PFSK-1 (cell line): ENCODE data around the gene METTL17.

Experiments
- FOXP2 ChIP-seq: optimal IDR thresholded peaks from 2 replicates; pipeline ENCODE3; 2011; ENCODE audit warnings: borderline replicate concordance, control low read depth, inconsistent platforms; ENCODE audit not compliant: insufficient read depth; ENCODE audit errors: extremely low read length, extremely low read depth
- POLR2AphosphoS5 ChIP-seq: IDR thresholded peaks from 2 replicates; pipeline ENCODE4 v1.6.1; 2012; ENCODE audit warnings: low read depth, mild to moderate bottlenecking, control low read depth, low read length, moderate library complexity
- SIN3A ChIP-seq: IDR thresholded peaks from 2 replicates; pipeline ENCODE4 v1.6.1; 2012; ENCODE audit warnings: mild to moderate bottlenecking, low read length, moderate library complexity, borderline replicate concordance; ENCODE audit not compliant: insufficient read depth
- TAF1 ChIP-seq: IDR thresholded peaks from 2 replicates; pipeline ENCODE4 v1.6.1; 2012; ENCODE audit warnings: low read length, control low read depth, borderline replicate concordance; ENCODE audit not compliant: insufficient read depth
- TF ChIP-seq, protein P1 (sequence below), 2 experiments: IDR thresholded peaks; 2 replicates each; pipeline versions ENCODE4 v1.6.1 to v1.8.0; 2011 to 2012; ENCODE audit warnings: low read depth in 2 of 2, low read length in 2 of 2, control low read depth in 1 of 2, inconsistent platforms in 1 of 2, mild to moderate bottlenecking in 1 of 2, moderate library complexity in 1 of 2; ENCODE audit not compliant: insufficient read depth in 1 of 2

The METTL17 gene

DNA sequence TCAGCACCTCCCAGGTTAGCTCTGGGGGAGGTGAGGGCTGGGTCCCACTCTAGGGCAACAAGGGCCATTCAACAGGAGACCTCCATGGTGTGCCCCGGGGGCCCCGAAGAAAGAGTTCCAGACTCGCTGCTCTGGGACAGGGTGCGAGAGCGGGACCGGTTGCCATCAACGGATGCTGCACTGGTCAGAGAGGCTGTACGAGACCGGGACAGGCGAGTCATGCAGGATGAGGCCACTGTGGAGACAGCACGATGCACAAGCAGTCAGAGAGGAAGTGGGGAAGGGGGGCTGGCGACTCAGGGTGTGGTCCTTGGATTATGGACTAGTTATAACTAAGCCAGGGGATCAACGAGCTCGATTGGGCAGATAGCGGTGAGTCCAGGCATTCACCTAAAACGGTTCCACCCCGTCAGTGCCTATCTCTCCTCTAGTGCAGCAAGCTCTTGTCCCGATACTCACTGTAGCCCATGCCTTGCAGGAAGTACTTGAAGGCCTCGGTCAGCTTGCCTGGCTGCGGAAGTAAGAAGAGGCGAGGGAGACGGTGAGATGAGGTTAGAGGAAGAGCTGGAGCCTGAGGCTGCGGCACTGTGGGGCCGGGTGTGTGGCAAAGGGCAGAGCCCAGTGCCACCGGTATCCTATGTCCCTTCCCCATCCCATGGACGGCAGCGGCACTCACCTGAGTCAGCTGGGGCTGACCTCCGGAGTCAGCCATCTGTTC, 27.9 kb downstream of the METTL17 start:
- no peak for TF ChIP-seq SIN3A
- no peak for TF ChIP-seq TAF1
- no peak for TF ChIP-seq POLR2AphosphoS5
- TF ChIP-seq FOXP2, result no peak
- TF ChIP-seq, protein P1, sequence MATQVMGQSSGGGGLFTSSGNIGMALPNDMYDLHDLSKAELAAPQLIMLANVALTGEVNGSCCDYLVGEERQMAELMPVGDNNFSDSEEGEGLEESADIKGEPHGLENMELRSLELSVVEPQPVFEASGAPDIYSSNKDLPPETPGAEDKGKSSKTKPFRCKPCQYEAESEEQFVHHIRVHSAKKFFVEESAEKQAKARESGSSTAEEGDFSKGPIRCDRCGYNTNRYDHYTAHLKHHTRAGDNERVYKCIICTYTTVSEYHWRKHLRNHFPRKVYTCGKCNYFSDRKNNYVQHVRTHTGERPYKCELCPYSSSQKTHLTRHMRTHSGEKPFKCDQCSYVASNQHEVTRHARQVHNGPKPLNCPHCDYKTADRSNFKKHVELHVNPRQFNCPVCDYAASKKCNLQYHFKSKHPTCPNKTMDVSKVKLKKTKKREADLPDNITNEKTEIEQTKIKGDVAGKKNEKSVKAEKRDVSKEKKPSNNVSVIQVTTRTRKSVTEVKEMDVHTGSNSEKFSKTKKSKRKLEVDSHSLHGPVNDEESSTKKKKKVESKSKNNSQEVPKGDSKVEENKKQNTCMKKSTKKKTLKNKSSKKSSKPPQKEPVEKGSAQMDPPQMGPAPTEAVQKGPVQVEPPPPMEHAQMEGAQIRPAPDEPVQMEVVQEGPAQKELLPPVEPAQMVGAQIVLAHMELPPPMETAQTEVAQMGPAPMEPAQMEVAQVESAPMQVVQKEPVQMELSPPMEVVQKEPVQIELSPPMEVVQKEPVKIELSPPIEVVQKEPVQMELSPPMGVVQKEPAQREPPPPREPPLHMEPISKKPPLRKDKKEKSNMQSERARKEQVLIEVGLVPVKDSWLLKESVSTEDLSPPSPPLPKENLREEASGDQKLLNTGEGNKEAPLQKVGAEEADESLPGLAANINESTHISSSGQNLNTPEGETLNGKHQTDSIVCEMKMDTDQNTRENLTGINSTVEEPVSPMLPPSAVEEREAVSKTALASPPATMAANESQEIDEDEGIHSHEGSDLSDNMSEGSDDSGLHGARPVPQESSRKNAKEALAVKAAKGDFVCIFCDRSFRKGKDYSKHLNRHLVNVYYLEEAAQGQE (IDR thresholded peaks at IDR 0.05; ENCODE audit: insufficient read depth in 1 of 2, low read depth in 2 of 2, low read length in 2 of 2), result no peak

GRCh38 chr14:21018286-21018685, 28.5 kb downstream of the METTL17 start:
- no peak for TF ChIP-seq SIN3A
- no peak for TF ChIP-seq TAF1
- TF ChIP-seq, protein P1 (IDR thresholded peaks at IDR 0.05; ENCODE audit: insufficient read depth in 1 of 2, low read depth in 2 of 2, low read length in 2 of 2), result no peak
- TF ChIP-seq FOXP2, result no peak
- TF ChIP-seq POLR2AphosphoS5, result no peak

DNA sequence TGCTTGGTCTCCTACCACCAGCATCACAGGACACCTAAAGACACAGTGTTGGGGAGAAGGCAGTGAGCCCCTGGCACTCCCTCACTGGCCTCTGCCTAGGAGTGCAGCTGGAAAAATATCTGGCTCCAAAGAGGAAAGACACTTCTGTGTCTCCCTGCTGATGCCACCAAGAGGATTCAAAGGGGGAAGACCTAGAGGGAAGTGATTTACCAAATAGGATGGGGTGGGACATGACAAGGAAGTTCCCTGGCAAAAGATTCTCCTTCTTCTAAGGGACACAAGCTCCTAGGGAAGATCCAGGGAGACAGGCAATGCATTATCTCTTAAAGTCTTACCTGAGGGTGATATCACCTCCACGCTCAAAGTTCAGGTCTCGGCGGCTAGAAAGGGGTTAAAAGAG, 29.0 kb downstream of the METTL17 start:
- TF ChIP-seq, protein P1 (IDR thresholded peaks at IDR 0.05; ENCODE audit: insufficient read depth in 1 of 2, low read depth in 2 of 2, low read length in 2 of 2), result no peak
- TF ChIP-seq SIN3A (no peak), TAF1 (no peak), FOXP2 (no peak), POLR2AphosphoS5 (no peak)

- TF ChIP-seq TAF1, result no peak
- TF ChIP-seq, protein P1 (IDR thresholded peaks at IDR 0.05; ENCODE audit: insufficient read depth in 1 of 2, low read depth in 2 of 2, low read length in 2 of 2), result no peak
- TF ChIP-seq POLR2AphosphoS5, result no peak
- TF ChIP-seq FOXP2, result no peak
- no peak for TF ChIP-seq SIN3A
These were observed 29.6 kb downstream of the METTL17 start for GRCh38 chr14:21019366-21019765.

DNA sequence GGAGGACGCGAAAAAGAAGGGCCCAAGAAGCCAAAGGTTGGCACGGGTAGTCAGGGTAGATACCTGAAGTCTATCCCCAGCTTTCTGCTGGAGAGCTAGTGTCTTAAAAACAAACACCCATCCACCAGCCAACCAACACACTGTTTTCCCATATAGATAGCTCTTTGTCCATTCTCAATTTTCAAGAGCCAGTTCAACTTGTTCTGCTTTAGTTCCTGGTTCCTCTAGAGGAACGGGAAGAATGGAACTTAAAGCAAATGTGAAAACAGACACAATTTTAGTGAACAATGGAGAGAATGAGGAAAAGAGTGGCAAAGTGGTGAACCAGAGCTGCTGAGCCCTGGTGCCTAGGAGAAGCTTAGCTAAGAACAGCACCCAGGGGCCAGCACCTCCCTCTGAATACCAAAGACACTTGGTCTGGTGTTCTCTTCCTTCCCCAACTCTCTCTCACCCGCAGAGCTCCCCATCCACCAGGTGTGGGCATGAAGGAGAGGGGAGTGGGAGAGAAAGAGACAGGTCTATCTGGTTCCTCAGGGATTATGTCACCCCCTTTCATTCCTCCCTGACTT, 31.3 kb downstream of the METTL17 start:
- TF ChIP-seq FOXP2 (no peak), SIN3A (no peak), TAF1 (no peak), POLR2AphosphoS5 (no peak)
- TF ChIP-seq, protein P1 (IDR thresholded peaks at IDR 0.05; ENCODE audit: insufficient read depth in 1 of 2, low read depth in 2 of 2, low read length in 2 of 2), result no peak
